22Rv1 (cell line): Measurements from ENCODE around the gene GARNL3.

Experiments
- CTCF ChIP-seq: fragments of 450-650 bp; IDR thresholded peaks from 2 replicates; pipeline ENCODE4 v1.5.1; 2017; ENCODE audit warnings: mild to moderate bottlenecking
- ZFX ChIP-seq: fragments of 450-650 bp; IDR thresholded peaks from 2 replicates; pipeline ENCODE4 v1.6.1; 2017; ENCODE audit warnings: antibody characterized with exemption, borderline replicate concordance

- TF ChIP-seq CTCF (no peak), ZFX (no peak)
Observed at GRCh38 chr9:127241354-127241753, 23.2 kb upstream of the GARNL3 start.
